HG02852 (cell line): ENCODE results near the gene ALDH5A1.
"Not testable (repeated sequence)": the region's sequence is repeated elsewhere in the genome, so short reads cannot be mapped to it uniquely, and the experiment has no call there.

Experiments
- ATAC-seq: cut with Tn5 transposase; IDR thresholded peaks from one replicate; pipeline ENCODE4 v1.9.1; 2021; ENCODE audit warnings: mild to moderate bottlenecking, moderate library complexity; ENCODE audit not compliant: unreplicated experiment

ALDH5A1 gene

GRCh38 chr6:24484657-24485323 is 10.0 kb upstream of the ALDH5A1 start:
- no peak for ATAC-seq

- ATAC-seq: no peak
Measured at GRCh38 chr6:24486065-24486464, 8.7 kb upstream of the ALDH5A1 start.

GRCh38 chr6:24489470-24489869 is 5.3 kb upstream of the ALDH5A1 start, which contains the start of gene GPLD1:
Gene GPLD1, minus strand, starts transcription at chr6:24489578. Its CDS starts 67 bp downstream, at chr6:24489511.
- no peak for ATAC-seq

GRCh38 chr6:24489881-24490280 is 4.9 kb upstream of the ALDH5A1 start:
- no peak for ATAC-seq

- ATAC-seq: no peak
Measured at GRCh38 chr6:24490948-24491347, 3.8 kb upstream of the ALDH5A1 start.

- ATAC-seq: no peak
Measured at GRCh38 chr6:24492475-24492874, 2.3 kb upstream of the ALDH5A1 start.

- ATAC-seq: no peak
Measured at GRCh38 chr6:24493945-24494820, 586 bp upstream of the ALDH5A1 start.

- peak; percentile 21 for ATAC-seq
Measured at GRCh38 chr6:24497254-24497970, 2.6 kb downstream of the ALDH5A1 start.

- ATAC-seq: no peak
Measured at GRCh38 chr6:24500683-24501082, 5.9 kb downstream of the ALDH5A1 start.

- ATAC-seq: no peak
Measured at GRCh38 chr6:24501374-24501773, 6.6 kb downstream of the ALDH5A1 start.

GRCh38 chr6:24501914-24502313 is 7.1 kb downstream of the ALDH5A1 start:
- no peak for ATAC-seq

- ATAC-seq: no peak
Measured at GRCh38 chr6:24504287-24504648, 9.5 kb downstream of the ALDH5A1 start.

GRCh38 chr6:24504649-24505586 is 10.1 kb downstream of the ALDH5A1 start:
- no peak for ATAC-seq

- ATAC-seq: no peak
Measured at GRCh38 chr6:24506814-24507520, 12.2 kb downstream of the ALDH5A1 start.

- not testable (repeated sequence) for ATAC-seq
Measured at GRCh38 chr6:24511976-24512375, 17.2 kb downstream of the ALDH5A1 start.

GRCh38 chr6:24513602-24514001 is 18.8 kb downstream of the ALDH5A1 start:
- peak; percentile 42 for ATAC-seq

- peak; percentile 69 for ATAC-seq
Measured at GRCh38 chr6:24517659-24518543, 23.1 kb downstream of the ALDH5A1 start.

- ATAC-seq: peak; percentile 40
Measured at GRCh38 chr6:24520929-24521546, 26.3 kb downstream of the ALDH5A1 start.
